GM21576 (cell line): ENCODE data around the gene MAMDC4.
"Not testable (repeated sequence)": the region's sequence is repeated elsewhere in the genome, so short reads cannot be mapped to it uniquely, and the experiment has no call there.

Experiments
- ATAC-seq: cut with Tn5 transposase; IDR thresholded peaks from one replicate; pipeline ENCODE4 v1.9.1; 2021; ENCODE audit warnings: mild to moderate bottlenecking, moderate library complexity; ENCODE audit not compliant: unreplicated experiment

The MAMDC4 gene

DNA sequence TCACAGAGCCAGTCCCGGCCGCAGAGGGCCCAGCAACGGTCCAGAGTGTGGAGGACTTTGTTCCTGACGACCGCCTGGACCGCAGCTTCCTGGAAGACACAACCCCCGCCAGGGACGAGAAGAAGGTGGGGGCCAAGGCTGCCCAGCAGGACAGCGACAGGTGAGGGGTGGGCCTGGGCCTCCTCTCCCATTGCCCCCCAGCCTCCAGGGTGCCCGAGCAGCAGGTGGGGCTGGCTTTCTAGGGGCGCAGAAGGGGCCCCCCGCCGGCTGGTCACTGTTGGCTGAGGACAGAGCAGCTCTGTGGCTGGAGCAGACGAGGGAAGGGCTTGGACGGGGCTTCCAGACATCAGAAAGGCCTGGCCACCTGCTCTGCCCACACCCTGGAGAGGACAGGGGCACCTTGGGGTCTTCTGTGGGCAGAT lies 14.3 kb upstream of the MAMDC4 start:
- ATAC-seq = not testable (repeated sequence)

- no peak for ATAC-seq
These were observed 13.6 kb upstream of the MAMDC4 start for GRCh38 chr9:136838314-136839228.

GRCh38 chr9:136839229-136840139 lies 12.7 kb upstream of the MAMDC4 start:
- no peak for ATAC-seq

DNA sequence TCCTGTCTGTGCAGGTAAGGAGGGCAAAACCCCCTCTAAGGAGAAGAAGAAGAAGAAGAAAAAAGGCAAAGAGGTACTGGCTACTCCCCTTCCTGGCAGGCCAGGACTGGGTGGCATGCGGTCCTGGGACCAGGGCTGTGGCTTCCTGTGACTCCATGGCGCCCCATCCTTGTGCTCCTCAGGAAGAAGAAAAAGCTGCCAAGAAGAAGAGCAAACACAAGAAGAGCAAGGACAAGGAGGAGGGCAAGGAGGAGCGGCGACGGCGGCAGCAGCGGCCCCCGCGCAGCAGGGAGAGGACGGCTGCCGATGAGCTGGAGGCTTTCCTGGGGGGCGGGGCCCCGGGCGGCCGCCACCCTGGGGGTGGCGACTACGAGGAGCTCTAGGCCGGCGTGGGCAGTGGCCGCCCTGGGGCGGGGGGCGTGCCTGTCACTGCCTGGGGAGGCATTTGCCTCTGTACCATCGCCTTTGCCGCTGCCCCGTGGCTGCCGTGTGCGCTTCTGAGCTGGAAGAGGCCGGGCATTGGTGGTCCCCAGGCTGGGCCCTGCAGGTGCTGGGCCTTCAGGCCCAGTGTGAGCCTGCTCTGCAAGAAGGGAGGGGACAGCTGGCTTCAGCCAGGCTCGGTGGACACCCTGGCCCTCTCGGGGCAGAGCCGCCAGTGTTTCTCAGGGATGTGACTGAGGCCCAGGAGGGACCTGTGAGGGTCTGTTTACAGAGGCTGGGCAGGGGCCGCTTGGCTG lies 11.8 kb upstream of the MAMDC4 start:
- no peak for ATAC-seq

- ATAC-seq = no peak
These were observed 11.1 kb upstream of the MAMDC4 start for GRCh38 chr9:136840877-136841645.

GRCh38 chr9:136841646-136842379 lies 10.3 kb upstream of the MAMDC4 start:
- not testable (repeated sequence) for ATAC-seq

- peak; percentile 60 for ATAC-seq
These were observed 9.7 kb upstream of the MAMDC4 start, which contains the start of gene AJM1 for GRCh38 chr9:136842380-136842948. Gene AJM1 (plus strand): TSS chr9:136842478. CDS start chr9:136844415, 1,937 bp downstream.

DNA sequence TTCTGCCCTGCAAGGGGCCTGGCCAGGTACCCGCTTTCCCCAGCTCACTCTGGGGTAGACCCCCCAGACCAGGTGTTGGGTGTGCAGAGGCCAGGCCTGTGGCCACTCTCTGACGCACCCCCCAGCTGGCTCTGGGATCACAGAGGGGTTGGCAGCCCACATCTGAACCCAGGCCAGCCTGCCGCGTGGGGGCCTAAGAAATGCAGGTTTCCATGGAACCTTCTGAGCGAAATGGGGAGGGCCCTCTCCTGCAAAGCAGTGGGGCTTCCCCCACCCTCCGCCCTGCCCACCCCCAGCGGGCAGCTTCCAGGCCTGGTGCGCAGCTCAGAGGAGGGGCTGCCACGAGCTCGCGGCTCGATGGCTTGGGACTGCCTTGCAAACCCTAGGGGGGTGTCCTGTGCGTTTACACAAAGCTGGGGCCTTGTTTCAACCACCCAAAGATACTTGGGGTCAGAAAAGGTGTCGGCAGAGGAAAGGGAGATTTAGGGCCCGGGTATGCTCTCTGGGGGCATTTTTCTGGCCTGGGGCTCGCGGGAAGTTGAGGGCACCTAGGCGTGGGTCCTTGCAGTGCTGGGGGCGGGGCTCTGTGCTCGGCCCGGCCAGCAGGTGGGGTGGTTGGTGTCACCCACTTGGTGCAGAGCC lies 8.9 kb upstream of the MAMDC4 start:
- not testable (repeated sequence) for ATAC-seq

DNA sequence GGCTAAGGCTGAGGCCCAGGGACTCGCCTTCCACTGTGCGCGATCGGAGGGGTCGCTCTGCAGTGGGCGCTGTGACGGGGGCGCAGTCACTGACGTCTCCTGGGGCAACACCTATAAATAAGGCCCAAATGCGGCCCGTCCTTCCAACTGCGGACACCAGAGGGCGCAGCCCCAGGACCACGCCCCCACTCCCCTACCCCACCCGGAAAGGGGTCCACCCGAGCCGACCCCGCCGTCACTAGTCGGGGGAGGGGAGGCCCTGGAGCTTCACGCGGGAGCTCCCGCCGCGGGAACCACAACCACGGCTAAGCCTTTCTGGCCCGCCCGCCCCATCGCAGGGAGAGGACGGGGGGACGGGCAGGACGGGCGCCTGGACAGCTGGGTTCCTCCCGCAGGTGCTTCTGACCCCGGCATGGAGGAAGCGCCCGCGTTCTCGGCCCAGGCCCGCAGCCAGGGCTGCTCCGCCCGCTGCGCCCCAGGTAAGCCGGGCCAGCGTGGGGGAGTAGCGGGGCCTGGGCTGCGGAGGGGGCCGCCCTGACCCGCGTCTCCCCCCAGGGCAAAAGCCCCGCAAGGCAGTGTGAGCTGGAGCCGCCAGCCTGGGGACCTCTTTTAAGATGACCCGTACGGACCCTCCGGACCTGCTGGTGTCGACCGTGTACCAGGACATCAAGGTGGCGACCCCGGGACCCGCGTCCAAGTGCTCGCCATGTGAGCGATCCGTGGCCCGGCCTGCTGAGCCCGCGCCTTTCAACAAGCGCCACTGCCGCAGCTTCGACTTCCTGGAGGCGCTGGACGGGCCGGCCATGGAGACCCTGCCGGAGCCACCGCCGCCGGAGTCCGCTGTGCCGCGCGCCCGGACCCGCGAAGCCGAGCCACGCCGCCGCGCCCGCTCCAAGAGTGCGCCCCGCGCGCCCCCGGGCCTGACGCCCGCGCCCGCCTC lies 8.1 kb upstream of the MAMDC4 start:
- not testable (repeated sequence) for ATAC-seq

- no peak for ATAC-seq
These were observed 7.2 kb upstream of the MAMDC4 start for GRCh38 chr9:136844761-136845464.

DNA sequence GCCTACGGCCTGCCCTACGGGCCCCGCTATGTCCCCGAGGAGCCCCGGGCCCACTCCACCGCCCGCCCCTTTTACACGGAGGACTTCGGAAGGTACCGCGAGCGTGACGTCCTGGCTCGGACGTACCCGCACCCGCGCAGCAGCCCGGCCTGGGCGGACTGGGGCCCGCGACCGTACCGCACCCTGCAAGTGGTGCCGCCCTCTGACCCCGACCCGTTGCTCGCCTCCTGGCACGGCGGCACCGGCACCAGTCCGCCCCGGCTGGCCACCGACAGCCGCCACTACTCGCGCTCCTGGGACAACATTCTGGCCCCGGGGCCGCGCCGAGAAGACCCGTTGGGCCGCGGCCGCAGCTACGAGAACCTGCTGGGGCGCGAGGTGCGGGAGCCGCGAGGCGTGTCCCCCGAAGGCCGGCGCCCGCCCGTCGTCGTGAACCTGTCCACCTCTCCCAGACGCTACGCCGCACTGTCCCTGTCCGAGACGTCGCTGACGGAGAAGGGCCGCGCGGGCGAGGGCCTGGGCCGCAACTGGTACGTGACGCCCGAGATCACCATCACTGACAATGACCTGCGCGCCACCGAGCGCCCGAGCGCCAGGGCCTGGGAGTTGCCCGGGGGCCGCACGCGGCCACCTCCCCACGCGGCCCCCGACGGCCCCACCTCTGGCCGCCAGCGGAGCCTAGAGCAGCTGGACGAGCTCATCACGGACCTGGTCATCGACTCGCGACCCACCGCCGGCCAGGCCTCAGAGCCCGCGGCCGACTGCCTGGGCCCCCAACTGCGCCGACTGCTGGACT lies 6.5 kb upstream of the MAMDC4 start:
- ATAC-seq = no peak

- no peak for ATAC-seq
These were observed 5.6 kb upstream of the MAMDC4 start for GRCh38 chr9:136846376-136847087.

- ATAC-seq = no peak
These were observed 4.9 kb upstream of the MAMDC4 start for GRCh38 chr9:136847088-136847825.

GRCh38 chr9:136847826-136848392 lies 4.2 kb upstream of the MAMDC4 start:
- no peak for ATAC-seq
